Hematopoietic multipotent progenitor cell treated with erythropoietin and hydrocortisone succinate and interleukin-3 and kit ligand, for 6 days (in vitro differentiated cells): ENCODE results near the gene GPR84.

Experiments
- DNase-seq: peaks from one replicate; pipeline ENCODE4 v3.0.0-alpha.2; 2015

Gene GPR84

DNA sequence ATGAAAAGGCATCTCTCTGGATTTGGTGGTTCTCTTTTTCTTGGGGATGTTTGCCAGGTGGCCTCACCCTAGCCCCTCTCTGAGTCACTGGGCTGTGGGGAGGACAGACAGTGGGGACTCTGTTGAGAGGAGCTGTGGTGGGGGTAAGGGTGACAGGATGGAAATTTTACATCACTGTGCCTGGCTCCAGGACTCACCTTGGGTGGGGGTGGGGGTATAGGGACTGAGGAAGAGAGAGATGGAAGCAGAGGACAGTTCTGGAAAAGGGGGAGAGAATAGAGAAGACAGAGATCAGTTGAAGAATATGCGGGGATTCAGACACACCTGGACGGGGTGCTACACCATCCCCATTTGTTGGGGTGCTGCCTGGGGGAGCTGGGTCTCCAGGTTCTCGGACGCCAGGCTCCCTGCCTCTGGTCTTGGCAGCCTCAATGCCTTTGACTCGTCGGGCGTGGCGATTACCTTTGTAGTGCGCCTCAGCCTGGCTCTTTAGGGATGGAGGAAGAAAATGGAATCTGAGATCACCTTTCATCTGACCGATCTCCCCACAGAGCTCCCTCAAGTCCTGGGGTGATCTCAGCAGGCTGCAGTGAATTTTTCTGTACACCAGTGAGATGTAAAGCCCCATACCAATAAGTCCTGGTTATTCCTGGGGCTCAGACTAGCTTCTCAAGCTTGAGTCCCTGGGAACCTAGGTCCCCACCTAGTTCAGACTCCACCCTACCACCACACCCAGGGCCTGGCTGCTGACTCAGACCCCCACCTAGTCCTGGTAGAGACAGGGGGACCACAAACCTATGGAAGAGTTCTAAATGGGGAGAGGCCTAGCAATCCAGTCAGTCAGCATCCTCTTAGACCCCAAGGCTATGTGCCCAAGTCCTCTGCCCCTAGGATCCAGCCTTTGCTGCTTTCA lies 9.6 kb upstream of the GPR84 start:
- no peak for DNase-seq

DNA sequence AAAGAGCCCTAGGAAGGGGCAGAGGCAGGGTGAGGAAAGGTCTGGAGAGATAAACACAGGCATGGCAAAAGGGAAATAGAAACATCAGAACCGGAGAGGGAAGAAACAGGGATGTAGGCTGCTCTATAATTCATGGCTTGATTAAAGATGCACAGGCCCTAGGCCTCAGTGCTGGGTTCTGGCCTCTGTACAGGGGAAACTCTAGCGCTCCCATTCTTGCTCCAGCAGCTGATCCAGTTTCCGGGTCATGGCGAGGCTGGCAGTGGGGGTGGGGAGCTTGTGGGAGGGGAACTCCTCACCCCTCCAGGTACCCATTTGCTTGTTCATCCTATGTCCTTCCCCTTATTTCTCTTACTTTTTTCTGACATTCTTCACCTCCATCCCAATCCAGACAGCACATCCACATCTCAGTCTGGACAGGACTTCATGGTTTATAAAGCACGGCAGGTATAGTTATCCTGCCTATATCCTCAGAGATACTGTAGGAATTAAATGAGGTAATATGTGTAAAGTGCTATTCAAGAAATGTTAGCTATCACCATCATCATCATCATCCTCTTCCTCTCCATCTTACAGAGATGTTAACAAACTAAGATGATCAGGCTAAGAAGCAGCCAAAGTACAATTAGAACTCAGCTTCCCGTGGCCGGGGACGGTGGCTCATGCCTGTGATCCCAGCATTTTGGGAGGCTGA lies 8.0 kb upstream of the GPR84 start:
- DNase-seq = no peak

DNA sequence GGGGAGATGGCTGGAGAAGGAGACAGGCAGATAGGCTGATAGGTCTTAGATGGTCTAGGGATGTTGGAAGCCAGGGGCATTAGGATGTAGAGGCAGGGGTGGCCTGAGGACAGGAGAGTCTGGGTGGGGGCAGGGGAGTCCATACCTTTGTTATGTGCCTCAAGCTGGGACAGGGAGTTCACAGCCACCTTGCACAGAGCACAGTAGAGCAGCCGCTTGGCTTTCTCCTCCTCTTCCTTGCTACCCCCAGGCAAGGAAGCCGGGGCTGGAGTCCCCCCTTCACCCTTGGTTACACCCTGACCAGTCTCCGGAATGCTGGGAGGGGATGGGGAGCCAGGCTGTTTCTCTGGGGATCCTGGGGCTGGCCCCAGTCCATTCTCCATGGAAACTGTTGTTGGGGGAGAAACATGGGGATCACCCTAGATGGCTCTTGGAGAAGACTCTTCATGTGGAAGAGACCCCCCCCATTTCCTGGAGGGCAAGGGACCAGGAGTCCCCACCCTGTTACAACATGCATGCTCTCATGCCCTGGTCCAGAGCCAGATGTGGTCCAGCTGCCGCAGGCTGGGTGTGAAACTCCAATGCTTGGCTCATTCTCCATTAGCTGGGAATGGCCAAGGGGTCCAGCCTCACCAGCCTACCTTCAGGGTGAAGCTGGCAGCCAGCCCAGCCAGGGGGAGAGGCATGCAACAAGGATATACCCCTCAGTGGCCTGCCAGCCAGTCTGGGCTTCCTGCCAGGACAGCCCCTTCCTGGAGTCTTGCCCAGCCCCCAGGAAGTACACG lies 7.2 kb upstream of the GPR84 start:
- no peak for DNase-seq

DNA sequence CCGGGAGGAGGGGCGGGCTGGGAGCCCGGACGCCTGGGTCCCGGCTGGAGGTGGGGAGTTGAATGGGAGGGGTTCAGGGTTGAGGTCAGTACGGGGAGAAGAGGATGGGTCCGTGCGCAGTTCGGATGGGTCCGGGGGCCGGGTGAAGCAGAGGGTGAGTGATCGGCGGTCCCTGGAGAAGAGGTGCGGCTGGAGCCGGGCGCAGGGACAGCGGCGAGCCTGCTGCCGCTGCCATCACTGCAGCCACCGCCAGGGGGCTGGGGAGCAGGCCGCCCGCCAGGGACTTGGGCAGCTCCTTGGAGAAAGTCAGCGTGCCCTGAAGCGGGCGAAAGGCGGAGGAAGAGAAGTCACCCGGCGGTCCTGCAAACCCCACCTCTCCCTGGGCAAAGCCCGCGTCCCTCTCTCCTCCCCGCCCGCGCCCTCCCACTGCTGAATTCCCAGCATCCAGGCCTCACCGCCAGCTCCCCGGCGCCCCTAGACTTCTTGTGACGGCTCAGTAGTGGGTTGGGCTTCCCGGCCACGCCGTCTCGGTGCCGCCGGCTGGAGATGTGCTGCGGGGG lies 6.0 kb upstream of the GPR84 start:
- DNase-seq = no peak

DNA sequence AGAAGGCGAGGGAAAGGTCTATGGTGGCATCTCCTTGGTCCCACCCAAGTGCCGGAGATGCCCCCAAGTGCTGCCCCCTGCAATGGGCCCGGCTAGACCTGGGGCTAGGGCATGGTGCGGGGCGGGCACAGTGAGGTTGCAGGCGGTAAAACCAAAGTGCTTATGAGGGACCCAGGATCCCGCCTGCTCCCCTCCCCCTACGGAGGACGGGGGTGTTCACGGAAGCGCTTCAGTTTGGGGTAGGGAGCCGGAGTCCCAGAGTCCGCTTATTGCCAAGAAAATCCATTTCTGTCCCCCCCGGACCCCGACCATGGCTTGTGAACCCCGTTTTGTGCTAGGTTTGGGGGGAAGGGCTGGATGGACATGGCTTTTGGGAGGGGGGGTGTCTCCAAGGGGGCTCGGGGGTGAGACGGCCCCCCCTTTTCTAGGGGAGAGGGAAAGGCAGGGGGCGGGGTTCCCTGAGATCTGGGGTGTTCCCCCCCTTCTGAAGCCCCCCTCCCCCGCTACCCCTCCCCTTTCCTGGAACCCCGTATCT lies 5.4 kb upstream of the GPR84 start:
- no peak for DNase-seq

DNA sequence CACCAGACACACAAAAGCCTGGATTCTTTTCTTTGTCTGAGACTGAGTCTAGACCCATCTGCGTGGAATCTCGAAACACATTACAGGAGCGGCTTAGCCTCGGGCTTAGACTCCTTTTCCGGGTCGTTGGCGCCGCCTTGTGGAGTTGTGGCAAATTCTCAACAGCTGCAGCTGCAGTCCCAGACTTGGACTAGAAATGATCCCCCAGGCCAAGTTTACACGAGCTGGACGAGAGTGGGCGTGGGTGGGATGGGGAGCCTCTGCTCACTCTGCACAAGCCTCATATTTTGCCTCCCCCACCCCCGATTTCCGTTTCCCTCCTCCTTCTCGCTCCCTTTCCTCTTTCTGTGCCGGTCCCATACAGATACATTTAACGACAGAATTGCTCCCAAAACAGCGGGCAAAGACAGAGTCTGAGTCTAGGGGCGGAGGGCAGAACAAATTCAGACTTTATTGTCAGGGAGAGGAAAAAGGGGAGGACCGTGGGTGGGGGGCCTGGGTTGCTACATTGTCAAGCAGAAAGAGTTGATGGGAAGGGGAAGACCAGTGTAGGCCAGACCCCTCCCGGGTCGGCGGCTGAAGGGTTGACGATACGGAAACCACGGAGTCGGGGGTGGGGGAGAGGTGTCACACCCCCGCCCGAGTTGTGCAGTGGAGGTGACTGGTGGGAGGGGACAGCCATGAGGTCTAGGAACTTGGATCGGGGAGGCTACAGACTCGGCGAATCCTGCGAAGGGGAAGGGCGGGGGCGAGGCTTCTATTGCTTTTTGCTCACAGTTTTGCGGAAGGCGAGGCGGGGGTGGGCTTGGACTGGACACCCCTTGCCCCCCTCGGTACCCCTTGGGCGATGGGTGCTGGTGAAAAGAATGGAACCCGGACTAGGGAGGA lies 4.7 kb upstream of the GPR84 start:
- DNase-seq = peak; percentile 96

DNA sequence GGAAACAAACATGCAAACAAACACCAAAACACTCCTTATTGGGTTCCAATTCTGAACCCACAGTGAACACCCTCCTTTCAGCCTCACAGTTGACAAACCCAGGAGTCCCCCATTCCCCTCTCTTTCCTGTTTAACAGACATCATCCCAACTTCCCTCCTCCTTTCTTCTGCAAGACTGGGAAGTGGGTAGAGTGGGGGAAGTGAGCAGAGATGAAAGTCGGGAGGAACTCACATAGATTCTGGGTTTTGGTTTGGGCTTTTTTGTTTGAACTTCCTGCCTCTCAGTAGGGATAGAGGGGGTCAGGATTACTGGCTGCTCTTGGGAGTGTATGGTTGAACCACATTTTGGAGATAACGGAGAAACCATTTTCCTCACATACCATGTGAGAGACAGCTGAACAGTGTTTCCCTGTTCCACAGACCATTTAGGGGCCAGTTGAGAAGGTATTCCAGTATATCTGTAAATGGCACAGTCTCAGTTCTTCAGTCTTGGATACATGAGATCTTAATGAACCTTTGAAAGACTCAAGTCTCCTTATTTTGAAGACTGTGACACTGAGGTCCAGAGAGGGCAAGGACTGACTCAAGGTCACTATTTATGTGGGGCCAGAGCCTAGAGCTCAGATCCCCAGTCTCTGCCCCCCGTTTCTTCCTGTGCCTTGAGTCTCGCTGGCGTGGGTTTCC lies 3.9 kb upstream of the GPR84 start:
- peak; percentile 44 for DNase-seq

DNA sequence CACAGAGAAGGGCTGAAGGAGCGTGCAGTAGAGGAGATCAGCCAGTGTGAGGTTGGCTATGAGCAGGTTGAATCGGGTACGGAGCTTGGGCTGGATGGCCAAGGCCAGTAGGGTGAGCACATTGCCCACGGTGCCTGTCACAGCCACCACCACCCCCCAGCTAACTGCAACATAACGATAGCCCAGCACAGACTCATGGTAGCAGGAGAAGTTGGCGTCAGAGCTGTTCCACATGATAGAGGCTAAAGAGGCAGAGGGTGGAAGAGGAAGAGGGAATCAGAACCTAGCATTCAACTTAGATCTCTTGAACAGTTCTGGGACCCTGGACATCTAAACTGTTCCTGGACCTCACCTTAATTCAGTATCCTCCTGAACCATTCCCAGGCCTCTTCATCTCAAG lies 668 bp downstream of the GPR84 start:
- no peak for DNase-seq

DNA sequence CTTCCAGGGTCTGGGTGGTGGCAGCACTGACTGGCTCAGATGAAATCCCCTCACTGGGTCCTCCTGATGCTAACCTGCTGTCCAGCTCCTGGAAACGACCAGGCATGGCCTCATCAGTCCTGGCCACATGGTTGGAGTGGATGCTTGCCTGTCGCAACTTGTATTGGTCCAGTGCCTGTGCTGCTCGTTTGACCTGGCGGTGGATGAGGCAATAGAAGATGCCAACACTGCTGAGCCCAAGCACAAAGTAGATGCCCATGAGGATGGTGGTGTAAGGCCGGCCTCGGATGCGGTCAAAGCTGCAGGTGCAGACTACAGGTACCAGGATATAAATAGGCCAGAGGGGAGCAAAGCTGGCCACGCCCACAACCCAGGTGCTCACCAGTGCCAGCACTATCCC lies 1.2 kb downstream of the GPR84 start:
- no peak for DNase-seq

DNA sequence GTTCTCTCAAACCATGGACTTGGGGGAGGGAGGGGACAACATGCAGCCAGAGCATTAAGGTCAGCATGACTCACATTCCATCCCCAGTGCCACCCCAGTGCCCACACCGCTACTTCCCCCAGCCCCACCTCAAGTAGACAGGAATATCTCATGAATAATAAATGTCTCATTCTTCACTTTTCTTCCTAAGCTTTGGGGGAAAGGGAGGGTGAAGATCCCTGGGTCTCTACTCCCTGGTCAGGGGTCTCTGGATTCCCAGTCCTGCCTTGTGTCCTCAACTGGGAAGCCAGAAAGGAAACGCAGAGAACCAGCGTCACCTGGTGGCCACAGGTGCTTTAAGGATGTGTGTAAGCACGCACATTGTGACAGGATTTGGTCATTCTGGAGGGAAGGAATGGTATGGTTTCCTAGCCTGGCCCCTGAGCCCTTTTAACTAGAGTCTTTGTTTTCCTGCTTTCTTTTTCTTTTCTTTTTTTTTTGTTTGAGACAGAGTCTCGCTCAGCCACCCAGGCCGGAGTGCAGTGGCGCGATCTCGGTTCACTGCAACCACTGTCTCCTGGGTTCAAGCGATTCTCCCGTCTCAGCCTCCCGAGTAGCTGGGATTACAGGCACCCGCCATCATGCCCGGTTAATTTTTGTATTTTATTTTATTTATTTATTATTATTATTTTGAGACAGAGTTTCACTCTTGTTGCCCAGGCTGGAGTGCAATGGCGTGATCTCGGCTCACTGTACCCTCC lies 3.4 kb downstream of the GPR84 start:
- peak; percentile 86 for DNase-seq

DNA sequence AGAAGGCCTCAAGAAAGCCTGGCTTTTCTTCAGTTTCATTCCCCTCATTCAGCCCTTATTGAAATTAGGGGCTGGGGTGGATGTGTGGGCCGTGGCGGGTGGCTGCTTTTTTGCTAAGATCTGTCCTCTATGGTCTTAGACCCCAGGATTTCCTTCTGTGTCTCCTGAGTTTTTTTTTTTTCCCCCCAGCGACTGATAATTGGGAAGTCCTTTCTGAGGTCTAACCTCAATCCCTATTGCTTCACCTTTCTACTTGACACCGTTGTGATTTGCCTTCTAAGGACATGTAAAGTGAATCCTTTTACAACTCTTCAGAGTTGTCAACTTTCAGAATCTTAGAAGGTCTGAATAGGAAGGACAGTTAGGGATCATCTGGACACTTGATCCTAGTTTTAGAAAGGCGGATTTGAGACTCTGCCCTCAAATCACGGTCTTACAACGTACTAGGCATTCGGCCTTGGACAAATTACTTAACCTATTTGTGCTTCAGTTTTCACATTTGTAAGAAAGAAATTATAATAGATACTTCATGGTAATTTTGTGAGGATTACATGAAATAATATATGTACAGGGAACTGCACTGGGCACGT lies 4.4 kb downstream of the GPR84 start:
- no peak for DNase-seq

DNA sequence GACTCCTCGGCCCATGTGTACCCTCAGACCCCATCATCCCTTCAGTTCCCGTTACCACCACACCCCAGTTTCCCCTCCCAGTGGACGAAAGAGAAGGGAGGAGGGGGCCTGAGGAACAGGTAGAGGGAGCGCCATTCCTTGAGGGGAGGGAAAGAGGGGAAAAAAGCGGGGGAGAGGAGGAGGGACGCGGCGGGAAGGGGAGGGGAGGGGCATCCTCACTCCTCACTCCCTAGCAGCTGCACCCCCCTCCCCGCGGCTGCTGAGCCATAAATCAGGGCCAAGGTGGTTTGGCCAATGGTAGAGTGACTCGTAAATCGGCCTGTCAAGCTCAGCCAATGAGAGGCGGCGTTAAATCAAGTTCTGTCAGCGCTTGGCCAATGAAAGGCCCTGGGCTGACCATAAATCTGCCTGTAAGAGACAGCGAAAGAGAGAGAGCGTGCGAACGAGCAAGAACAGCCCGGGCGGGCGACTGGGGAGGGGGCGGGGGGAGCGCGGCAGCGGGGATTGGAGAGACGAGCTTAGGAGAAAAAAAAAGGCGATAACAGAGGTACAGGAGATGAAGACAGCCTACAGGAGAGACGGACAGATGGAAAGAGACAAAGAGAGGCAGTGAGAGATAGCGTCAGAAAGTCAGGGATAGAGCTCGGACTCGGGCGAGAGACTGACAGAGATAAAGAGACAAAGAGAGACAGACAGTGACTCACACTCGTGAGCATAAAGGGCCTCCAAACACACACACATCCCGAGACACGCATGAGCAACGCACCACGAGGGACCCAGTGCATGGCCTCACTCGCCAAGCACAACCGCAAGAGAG lies 5.1 kb downstream of the GPR84 start:
- DNase-seq = peak; percentile 98

DNA sequence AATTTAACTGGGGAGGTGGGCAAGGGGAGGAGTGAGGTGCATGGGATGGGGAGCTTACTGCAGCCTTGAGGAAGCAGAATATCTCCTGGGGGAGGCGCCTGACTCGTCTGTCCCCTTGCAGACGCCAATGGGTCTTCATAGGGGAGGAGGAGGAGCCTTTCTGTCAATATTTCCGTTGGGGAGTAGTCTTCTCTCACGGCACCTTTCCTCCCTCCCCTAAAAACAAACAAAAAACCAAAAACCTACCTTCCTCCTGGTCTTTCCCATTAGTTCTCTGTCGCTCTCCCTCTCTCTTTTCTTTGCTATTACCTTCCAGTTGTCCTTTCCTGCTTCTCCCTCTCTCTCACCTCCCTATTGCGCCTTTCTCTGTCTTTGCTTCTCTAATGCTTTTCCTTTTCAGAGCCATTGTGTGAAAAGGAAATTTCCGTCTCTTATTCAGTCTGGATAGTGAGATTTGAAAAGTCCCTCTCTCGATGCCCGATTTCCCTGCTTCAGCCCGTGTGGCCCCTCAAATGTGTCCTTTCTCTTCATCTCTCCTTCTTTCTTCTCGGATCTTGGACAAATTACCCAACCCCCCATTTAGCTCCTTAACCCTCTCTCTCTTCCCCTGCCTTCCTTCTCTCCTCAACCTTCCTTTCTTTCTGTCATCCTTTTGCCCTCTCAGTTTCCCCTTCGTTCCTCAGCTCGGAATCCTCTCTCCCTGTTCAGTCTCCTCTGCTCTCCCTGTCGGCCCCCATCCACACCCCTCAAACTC lies 5.9 kb downstream of the GPR84 start:
- peak; percentile 36 for DNase-seq

DNA sequence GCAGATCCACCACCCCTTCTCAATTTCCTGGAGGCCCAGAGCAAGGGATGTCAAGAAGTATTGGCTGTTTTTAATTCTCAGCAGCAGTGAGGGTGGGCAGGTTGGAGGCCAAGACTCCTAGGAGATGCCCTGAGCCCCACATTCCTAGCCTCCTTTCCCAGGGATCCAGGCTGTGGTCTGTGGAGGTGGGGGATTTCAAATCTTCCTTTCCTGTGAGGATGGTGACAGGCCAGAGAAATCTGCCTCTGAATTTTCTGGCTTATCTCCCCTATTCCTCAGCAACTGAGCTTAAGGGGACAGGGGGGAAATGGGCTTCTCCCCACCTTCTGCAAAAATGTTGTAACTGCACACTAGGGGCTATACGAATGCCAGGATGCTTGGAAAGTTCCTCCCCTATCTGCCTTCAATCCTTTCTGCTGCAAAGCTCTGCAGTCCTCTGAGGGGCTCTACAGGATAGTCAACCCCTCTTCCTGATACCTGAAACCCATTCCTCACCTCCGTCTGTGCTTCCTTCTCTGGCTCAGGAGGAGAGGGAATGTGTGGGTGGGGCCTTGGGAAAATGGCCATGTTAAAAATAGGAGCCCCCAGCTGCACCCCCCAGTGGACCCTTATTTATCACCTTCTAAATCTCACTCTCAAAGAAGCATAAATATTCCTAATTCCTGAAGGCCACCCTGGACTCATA lies 6.6 kb downstream of the GPR84 start:
- no peak for DNase-seq

DNA sequence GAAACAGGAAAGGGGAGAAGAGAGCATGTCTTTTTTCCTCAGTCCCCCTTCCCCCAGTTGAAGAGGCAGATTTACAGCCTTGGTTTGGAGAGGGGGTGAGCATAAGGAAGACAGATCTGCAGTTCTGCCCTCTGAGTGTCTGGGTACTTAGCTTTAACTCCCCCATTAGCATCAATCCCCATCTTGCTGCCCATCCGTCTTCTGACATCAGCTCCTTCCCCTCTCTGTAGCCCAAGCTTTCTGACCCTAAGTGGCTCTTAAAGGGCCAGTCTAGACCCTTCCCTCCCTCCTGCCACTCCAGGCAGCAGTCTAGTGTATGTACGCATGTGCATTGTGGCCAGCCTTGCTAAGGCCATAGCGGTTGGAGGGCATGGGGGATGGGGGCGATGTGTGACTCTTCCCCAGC lies 7.3 kb downstream of the GPR84 start:
- no peak for DNase-seq

DNA sequence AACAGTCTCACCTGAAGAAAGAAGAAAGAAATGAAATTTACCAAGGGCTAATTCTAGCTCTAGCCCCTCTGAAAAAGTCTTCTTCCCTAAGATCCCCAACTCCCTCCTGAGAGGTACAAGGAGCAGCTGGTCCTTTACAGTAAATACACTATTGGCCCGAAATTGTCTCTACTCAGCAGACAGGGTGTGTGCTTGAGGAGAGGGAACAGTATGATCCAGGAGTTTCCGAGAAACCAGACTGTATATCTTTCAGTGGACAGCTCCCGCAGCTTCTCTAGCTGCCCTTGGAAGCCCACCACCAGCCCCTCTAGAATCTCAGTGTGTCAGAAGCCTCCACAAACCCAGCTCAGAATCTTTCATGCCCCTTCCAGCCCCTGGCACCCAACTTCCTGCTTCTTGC lies 8.1 kb downstream of the GPR84 start:
- no peak for DNase-seq

DNA sequence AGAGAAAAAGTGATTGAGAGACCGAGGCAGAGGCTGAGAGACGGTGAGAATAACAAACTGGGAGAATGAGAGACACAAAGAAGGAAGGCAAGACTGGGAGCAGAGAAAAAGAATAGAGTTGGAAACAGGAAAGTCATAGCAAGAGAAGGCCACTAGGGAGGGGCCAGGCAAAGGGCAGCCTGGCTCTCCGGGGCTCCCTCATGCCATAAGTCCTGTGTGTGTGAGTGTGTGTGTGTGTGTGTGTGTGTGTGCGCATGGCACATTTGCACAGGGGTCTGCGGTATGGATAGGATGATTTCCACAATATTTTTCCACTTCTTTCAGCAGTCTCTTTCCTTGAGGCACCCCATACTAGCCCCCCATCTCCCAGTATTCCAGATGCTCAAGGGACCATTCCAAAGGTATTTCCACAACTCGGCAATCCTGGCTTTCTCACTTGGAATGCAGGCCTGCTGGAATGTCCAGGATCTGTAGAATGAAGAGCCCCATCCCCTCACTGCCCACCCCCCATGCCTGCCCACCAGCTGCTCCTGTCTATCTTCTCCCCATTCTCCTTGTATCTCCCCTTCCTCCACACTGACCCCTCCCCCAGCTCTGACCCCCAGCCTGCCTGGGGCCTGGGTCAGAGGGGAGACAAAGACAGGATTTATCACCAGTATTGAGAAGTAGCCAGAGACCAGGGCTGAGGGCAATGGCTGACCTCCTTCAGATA lies 9.0 kb downstream of the GPR84 start:
- no peak for DNase-seq
